Breast epithelium (tissue), 4 donors: ENCODE data around the gene VPS18. TPM values are rescaled to one million over a fixed set of nuclear protein-coding genes. Genes with fewer than 3 reads are reported as not detected.

Experiments used
- DNase-seq, 2 donors: peaks; one replicate each; pipeline ENCODE4 v3.0.0-alpha.2; 2019; ENCODE audit warnings: low spot score in 2 of 2
- H3K27ac ChIP-seq, 2 donors: fragments of 200-600 bp; sonication (generic) in 1 of 2; one replicate each; pipeline ENCODE4 v1.5.1; 2016 to 2019; ENCODE audit warnings: mild to moderate bottlenecking in 1 of 2
- H3K27me3 ChIP-seq, 2 donors: fragments of 200-600 bp; sonication (generic) in 1 of 2; one replicate each; pipeline versions ENCODE4 v1.5.1 to v1.6.0; 2017 to 2019; ENCODE audit warnings: control low read depth in 1 of 2, mild to moderate bottlenecking in 1 of 2
- H3K36me3 ChIP-seq: fragments of 200-600 bp; one replicate; pipeline ENCODE4 v1.5.1; 2019
- H3K4me1 ChIP-seq, 2 donors: fragments of 200-600 bp; sonication (generic); one replicate each; pipeline ENCODE4 v1.5.1; 2016 to 2019; ENCODE audit warnings: control low read depth in 1 of 2
- H3K4me3 ChIP-seq, 3 donors: fragments of 200-600 bp; sonication (generic); 1 replicate in 2 of 3; 2 replicates in 1 of 3; pipeline ENCODE4 v1.5.1; 2016 to 2019; ENCODE audit warnings: mild to moderate bottlenecking in 3 of 3, moderate library complexity in 2 of 3
- H3K9me3 ChIP-seq, 2 donors: fragments of 200-600 bp; sonication (generic) in 1 of 2; one replicate each; pipeline ENCODE4 v1.5.1; 2016 to 2019; ENCODE audit warnings: control low read depth in 1 of 2
- POLR2A ChIP-seq: fragments of 450-650 bp; IDR thresholded peaks from one replicate; pipeline ENCODE4 v1.6.1; 2016; ENCODE audit warnings: antibody characterized with exemption, mild to moderate bottlenecking, moderate library complexity
- POLR2AphosphoS5 ChIP-seq, 3 donors: sonication (generic); formaldehyde crosslinking; IDR thresholded peaks; one replicate each; pipeline ENCODE4 v1.6.1; 2017; ENCODE audit warnings: antibody characterized with exemption in 3 of 3
- intact Hi-C: fragments of 100-400 bp; cut with DNase I; formaldehyde crosslinking; loops from one replicate; pipeline ENCODE4 v1.15.1; 2023; ENCODE audit warnings: low total_unique reads
- total RNA-seq, 3 donors: library from RNA; depleted of rRNA; stranded (reverse); fragments of >200 nt; gene quantifications; one replicate each; pipeline ENCODE4 v1.1.0, GENCODE V29; 2016
- TF ChIP-seq, protein P1 (sequence below), 3 donors: fragments of 450-650 bp; IDR thresholded peaks; one replicate each; pipeline ENCODE4 v1.5.1; 2016 to 2017; ENCODE audit warnings: antibody characterized with exemption in 3 of 3, mild to moderate bottlenecking in 3 of 3, moderate library complexity in 3 of 3

The VPS18 gene
- total RNA-seq, 3 donors from 2014 or later = 23.2 to 25.0 (median 23.9) TPM

DNA sequence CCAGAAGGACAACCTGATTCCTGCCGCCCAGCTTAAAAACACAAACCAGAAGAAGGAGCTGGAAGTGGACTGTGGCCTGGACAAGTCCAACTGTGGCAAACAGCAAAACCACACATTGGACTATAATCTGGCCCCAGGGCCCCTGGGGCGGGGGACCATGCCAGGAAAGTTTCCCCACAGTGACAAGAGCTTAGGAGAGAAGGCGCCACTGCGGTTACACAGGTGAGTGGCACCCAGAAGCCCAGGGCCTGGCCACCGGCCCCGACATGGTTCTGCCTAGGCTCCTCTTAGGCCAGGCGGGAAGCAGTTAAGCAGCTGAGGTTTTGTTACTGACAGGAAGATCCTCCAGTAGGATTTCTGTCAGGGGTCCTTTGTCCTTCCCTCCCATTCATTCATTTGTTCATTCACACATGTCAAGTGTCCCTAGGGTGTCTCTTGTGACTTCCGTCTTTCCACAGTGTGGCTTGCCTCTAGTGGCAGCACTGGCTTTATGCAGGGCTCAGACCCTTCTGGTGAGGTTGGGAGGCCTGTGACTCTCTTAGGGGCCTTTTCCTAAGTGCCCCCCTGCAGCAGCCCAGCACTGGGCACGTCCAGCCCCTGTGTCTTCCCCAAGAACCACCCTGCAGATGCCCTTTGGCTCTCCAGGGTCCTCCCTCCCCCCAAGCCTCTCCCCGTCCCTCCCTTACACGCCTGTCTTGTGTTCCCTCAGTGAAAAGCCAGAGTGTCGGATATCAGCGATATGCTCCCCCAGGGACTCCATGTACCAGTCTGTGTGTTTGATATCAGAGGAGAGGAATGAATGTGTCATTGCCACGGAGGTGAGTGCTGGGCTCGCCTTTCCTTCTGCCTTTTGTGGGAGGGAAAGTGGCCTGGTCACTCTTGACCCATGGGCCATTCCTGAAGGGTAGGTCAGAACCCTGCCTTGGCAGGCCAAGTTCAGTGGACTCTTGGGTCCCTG lies 42.7 kb downstream of the VPS18 start:
- no peak overlapping the region for H3K4me3 ChIP-seq
- H3K27me3 ChIP-seq = peaks cover 0 to 10% of the 10 kb centered on the region in 2 donors
- peaks cover 3 to 7% of the 10 kb centered on the region in 2 donors for H3K4me1 ChIP-seq
- no peak for DNase-seq
- no peaks in the 10 kb centered on the region for H3K9me3 ChIP-seq
- H3K27ac ChIP-seq = peak overlapping the region in 1 of 2 donors; percentile 25
- intact Hi-C loops = no loop called here
- no peaks in the 10 kb centered on the region for H3K36me3 ChIP-seq
- TF ChIP-seq POLR2AphosphoS5 (IDR thresholded peaks at IDR 0.05) (no peak), POLR2A (no peak)
- TF ChIP-seq, protein P1, sequence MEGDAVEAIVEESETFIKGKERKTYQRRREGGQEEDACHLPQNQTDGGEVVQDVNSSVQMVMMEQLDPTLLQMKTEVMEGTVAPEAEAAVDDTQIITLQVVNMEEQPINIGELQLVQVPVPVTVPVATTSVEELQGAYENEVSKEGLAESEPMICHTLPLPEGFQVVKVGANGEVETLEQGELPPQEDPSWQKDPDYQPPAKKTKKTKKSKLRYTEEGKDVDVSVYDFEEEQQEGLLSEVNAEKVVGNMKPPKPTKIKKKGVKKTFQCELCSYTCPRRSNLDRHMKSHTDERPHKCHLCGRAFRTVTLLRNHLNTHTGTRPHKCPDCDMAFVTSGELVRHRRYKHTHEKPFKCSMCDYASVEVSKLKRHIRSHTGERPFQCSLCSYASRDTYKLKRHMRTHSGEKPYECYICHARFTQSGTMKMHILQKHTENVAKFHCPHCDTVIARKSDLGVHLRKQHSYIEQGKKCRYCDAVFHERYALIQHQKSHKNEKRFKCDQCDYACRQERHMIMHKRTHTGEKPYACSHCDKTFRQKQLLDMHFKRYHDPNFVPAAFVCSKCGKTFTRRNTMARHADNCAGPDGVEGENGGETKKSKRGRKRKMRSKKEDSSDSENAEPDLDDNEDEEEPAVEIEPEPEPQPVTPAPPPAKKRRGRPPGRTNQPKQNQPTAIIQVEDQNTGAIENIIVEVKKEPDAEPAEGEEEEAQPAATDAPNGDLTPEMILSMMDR (IDR thresholded peaks at IDR 0.05) = no peak

DNA sequence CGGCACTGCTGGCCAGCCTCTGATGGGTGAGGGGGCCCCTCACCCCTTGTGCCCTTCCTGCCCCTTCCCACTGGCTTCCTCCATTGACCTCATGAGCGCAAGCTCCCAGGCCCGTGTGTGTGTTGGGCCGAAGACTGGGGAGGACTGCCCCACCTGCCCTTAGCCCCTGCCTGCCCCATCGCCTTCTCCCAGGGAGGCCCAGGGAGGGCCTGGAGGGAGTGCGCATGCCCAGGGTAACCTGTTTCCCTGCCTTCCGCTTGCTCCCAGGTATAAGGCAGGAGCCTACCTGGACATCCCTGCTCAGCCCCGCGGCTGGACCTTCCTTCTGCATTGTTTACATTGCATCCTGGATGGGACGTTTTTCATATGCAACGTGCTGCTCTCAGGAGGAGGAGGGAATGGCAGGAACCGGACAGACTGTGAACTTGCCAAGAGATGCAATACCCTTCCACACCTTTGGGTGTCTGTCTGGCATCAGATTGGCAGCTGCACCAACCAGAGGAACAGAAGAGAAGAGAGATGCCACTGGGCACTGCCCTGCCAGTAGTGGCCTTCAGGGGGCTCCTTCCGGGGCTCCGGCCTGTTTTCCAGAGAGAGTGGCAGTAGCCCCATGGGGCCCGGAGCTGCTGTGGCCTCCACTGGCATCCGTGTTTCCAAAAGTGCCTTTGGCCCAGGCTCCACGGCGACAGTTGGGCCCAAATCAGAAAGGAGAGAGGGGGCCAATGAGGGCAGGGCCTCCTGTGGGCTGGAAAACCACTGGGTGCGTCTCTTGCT lies 43.7 kb downstream of the VPS18 start:
- H3K4me3 ChIP-seq = no peak overlapping the region
- intact Hi-C loops = no loop called here
- peak overlapping the region in 1 of 2 donors; percentile 32 for H3K27ac ChIP-seq

DNA sequence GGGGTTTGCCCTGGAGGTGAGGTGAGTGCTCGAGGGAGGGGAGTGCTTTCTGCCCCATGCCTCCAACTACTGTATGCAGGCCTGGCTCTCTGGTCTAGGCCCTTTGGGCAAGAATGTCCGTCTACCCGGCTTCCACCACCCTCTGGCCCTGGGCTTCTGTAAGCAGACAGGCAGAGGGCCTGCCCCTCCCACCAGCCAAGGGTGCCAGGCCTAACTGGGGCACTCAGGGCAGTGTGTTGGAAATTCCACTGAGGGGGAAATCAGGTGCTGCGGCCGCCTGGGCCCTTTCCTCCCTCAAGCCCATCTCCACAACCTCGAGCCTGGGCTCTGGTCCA lies 44.3 kb downstream of the VPS18 start:
- peak overlapping the region in 1 of 2 donors; percentile 32 for H3K27ac ChIP-seq
- no peak for DNase-seq
- TF ChIP-seq POLR2AphosphoS5 (IDR thresholded peaks at IDR 0.05) (no peak), POLR2A (no peak)
- TF ChIP-seq, protein P1 (IDR thresholded peaks at IDR 0.05) = no peak
- H3K9me3 ChIP-seq = no peaks in the 10 kb centered on the region
- no peaks in the 10 kb centered on the region for H3K36me3 ChIP-seq
- H3K4me1 ChIP-seq = peaks cover 11 to 12% of the 10 kb centered on the region in 2 donors
- H3K4me3 ChIP-seq = no peak overlapping the region
- H3K27me3 ChIP-seq = no peaks in the 10 kb centered on the region
- intact Hi-C loops = no loop called here

More for the DNA sequence above, 43.7 kb downstream of the VPS18 start:
- TF ChIP-seq POLR2AphosphoS5 (IDR thresholded peaks at IDR 0.05) = no peak
- TF ChIP-seq, protein P1 (IDR thresholded peaks at IDR 0.05) = peak; percentile 22 to 54 (median 46)
- no peaks in the 10 kb centered on the region for H3K9me3 ChIP-seq
- H3K4me1 ChIP-seq = peaks cover 11 to 12% of the 10 kb centered on the region in 2 donors
- peaks cover 0 to under 1% of the 10 kb centered on the region in 2 donors for H3K27me3 ChIP-seq
- H3K36me3 ChIP-seq = no peaks in the 10 kb centered on the region
- peak in 1 of 2 donors; percentile 50 for DNase-seq

DNA sequence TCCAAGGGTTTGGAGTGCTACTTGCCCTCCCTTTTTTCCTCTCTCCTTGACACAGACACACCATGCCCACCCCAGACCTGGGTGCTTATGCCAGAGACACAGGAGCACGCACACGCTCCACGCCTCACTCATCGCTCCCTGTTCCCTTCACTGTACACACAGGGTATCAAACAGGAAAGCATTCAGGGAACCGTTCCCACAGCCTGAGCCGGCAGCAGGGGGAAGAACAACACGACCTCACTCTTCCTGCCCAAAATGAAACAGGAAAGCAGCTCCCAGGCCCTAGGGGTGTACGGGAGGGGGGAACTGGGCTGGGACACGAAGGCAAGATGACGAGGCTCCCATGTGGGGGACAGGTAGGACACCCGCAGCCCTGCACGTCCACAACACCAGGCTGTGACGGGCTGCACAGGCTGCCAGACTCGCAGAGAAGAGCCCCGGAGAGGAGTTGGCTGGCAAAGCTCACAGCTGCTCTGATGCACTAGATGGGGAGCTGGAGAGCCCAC lies 46.1 kb downstream of the VPS18 start:
- no peaks in the 10 kb centered on the region for H3K9me3 ChIP-seq
- TF ChIP-seq POLR2AphosphoS5 (IDR thresholded peaks at IDR 0.05) (no peak), POLR2A (no peak)
- TF ChIP-seq, protein P1 (IDR thresholded peaks at IDR 0.05) = no peak
- peak overlapping the region in 1 of 3 donors; percentile 10 for H3K4me3 ChIP-seq
- intact Hi-C loops = no loop called here
- no peaks in the 10 kb centered on the region for H3K36me3 ChIP-seq
- no peak for DNase-seq
- no peaks in the 10 kb centered on the region for H3K27me3 ChIP-seq
- H3K4me1 ChIP-seq = peaks cover 11 to 12% of the 10 kb centered on the region in 2 donors
- H3K27ac ChIP-seq = peak overlapping the region; percentile 54 to 89
